H1 (cell line): ENCODE data around the gene U2SURP.

Source experiments
- CTCF ChIP-seq, 3 experiments: IDR thresholded peaks; 1 replicate in 2 of 3; 2 replicates in 1 of 3; pipeline versions ENCODE4 v1.5.1 to v1.6.1; 2011; ENCODE audit warnings: low read length in 3 of 3, mild to moderate bottlenecking in 3 of 3, inconsistent platforms in 2 of 3, low read depth in 1 of 3, moderate library complexity in 1 of 3; ENCODE audit not compliant: insufficient read depth in 1 of 3; ENCODE audit errors: control extremely low read depth in 1 of 3
- EZH2 ChIP-seq: fragments of 200-600 bp; sonication (generic); IDR thresholded peaks from 2 replicates; pipeline ENCODE4 v1.7.1; 2012; ENCODE audit warnings: low read depth, mild to moderate bottlenecking, moderate library complexity, low read length, inconsistent platforms; ENCODE audit not compliant: severe bottlenecking
- GABPA ChIP-seq: IDR thresholded peaks from 2 replicates; pipeline ENCODE4 v1.6.1; 2011; ENCODE audit warnings: mild to moderate bottlenecking, low read length, moderate library complexity, borderline replicate concordance; ENCODE audit not compliant: insufficient read depth
- JUN ChIP-seq: IDR thresholded peaks from 2 replicates; pipeline ENCODE4 v1.6.1; 2011; ENCODE audit warnings: low read depth, mild to moderate bottlenecking, improper control_type of control experiment, low read length
- NRF1 ChIP-seq: IDR thresholded peaks from 2 replicates; pipeline ENCODE4 v1.6.1; 2011; ENCODE audit warnings: mild to moderate bottlenecking, low read depth, low read length, improper control_type of control experiment
- TCF12 ChIP-seq: IDR thresholded peaks from 2 replicates; pipeline ENCODE4 v1.6.1; 2011; ENCODE audit warnings: low read depth, mild to moderate bottlenecking, low read length

- TF ChIP-seq JUN (no peak), CTCF (IDR thresholded peaks at IDR 0.05; ENCODE audit: control extremely low read depth in 1 of 3, insufficient read depth in 1 of 3, low read depth in 1 of 3, low read length in 3 of 3) (peak; percentile 44 to 64 (median 46)), GABPA (no peak), EZH2 (no peak), NRF1 (no peak), TCF12 (no peak)
Observed at GRCh38 chr3:142975316-142975995, 25.9 kb upstream of the U2SURP start.
